ENCODE results near the gene MYOG. TPM values are rescaled to one million over a fixed set of nuclear protein-coding genes. Genes with fewer than 3 reads are reported as not detected.

MYOG gene
- total and polyA plus RNA-seq, 2 of the 4 experiments (the other 2 are of a cell fraction): not detected

GRCh38 chr1:203063287-203063686 lies 22.5 kb downstream of the MYOG start:
- Histone ChIP-seq H3K4me2 (ENCODE audit: low read depth, low read length) (no peak overlapping the region), H3K9me3 (ENCODE audit: control insufficient read depth, insufficient read depth, low read length) (no peaks in the 10 kb centered on the region), H2BK20ac (ENCODE audit: low read depth, low read length) (no peak overlapping the region), H4K20me1 (ENCODE audit: insufficient read depth, low read length) (no peaks in the 10 kb centered on the region), H3K14ac (replicated peaks; ENCODE audit: low read depth, low read length) (no peak overlapping the region), H3K27me3 (ENCODE audit: control insufficient read depth, insufficient read depth, low read length) (no peaks in the 10 kb centered on the region; the same call in 1 of the 2 replicates), H3K9ac (ENCODE audit: low read depth, low read length) (no peak overlapping the region), H3K18ac (ENCODE audit: low read depth, low read length) (no peak overlapping the region), H2AK9ac (replicated peaks; ENCODE audit: low read depth, low read length, poor library complexity) (no peak overlapping the region), H2BK120ac (ENCODE audit: low read depth, low read length) (no peak overlapping the region), H4K91ac (ENCODE audit: insufficient read depth, low read depth, low read length) (no peak overlapping the region), H4K8ac (ENCODE audit: low read depth in 2 of 2, low read length in 2 of 2) (no peak overlapping the region), H3K79me1 (ENCODE audit: low read depth in 1 of 2, low read length in 2 of 2) (no peaks in the 10 kb centered on the region), H2AK5ac (ENCODE audit: low read depth, low read length) (no peak overlapping the region), H2BK5ac (ENCODE audit: low read depth, low read length, poor library complexity, severe bottlenecking) (no peak overlapping the region), H3K56ac (ENCODE audit: extremely low read depth, insufficient read depth, low read length) (no peak overlapping the region), H2AFZ (replicated peaks; ENCODE audit: low read length, poor library complexity) (no peak overlapping the region), H3K36me3 (ENCODE audit: control insufficient read depth, insufficient read depth, low read length) (peaks cover 11% of the 10 kb centered on the region), H3K4me1 (ENCODE audit: control insufficient read depth, insufficient read depth, low read length) (no peaks in the 10 kb centered on the region), H3K27ac (ENCODE audit: insufficient read depth, low read length) (no peak overlapping the region), H3K23ac (ENCODE audit: low read depth, low read length) (no peak overlapping the region), H3K9me1 (ENCODE audit: insufficient read depth, low read length) (no peaks in the 10 kb centered on the region), H3K4ac (ENCODE audit: low read depth, low read length) (no peak overlapping the region), H3K4me3 (ENCODE audit: insufficient read depth, low read depth, low read length) (no peak overlapping the region), H4K5ac (ENCODE audit: low read depth, low read length) (no peak overlapping the region), H2BK15ac (ENCODE audit: low read depth, low read length) (no peak overlapping the region)
- ATAC-seq (ENCODE audit: low read depth) (no peak), DNase-seq (no peak)
- TF ChIP-seq MAFK (IDR thresholded peaks at IDR 0.05; ENCODE audit: low read depth, low read length) (no peak), RAD21 (IDR thresholded peaks at IDR 0.05; ENCODE audit: low read length) (no peak)
- in situ Hi-C loops (cut with MboI; ENCODE audit: low sequenced_read_pairs) (no loop called here), dilution Hi-C loops (cut with HindIII; ENCODE audit: low sequenced_read_pairs, unreplicated experiment) (no loop called here), intact Hi-C loops (cut with micrococcal nuclease) (no loop called here)
- BruUV-seq (replicated peaks): no TSS peak
- ChIA-PET POLR2A (ENCODE audit: unreplicated experiment) (no interaction called here), CTCF (no interaction called here)
- WGBS, 2 experiments (ENCODE audit: extremely low coverage in 2 of 2, insufficient read length in 1 of 2): no CpG with 5 or more reads among the region's 8 CpGs

Data from IMR-90 (cell line).